ENCODE results near the gene UTP4.

GRCh38 chr16:69187446-69188235 lies 55.2 kb downstream of the UTP4 start:
- peak in 1 of 4 donors; percentile 18 for TF ChIP-seq POLR2A (IDR thresholded peaks at IDR 0.05)
- no peak for TF ChIP-seq CTCF (IDR thresholded peaks at IDR 0.05)
